ENCODE data around the gene OOSP4B.
"Not testable (repeated sequence)": the region's sequence is repeated elsewhere in the genome, so short reads cannot be mapped to it uniquely, and the experiment has no call there.

DNA sequence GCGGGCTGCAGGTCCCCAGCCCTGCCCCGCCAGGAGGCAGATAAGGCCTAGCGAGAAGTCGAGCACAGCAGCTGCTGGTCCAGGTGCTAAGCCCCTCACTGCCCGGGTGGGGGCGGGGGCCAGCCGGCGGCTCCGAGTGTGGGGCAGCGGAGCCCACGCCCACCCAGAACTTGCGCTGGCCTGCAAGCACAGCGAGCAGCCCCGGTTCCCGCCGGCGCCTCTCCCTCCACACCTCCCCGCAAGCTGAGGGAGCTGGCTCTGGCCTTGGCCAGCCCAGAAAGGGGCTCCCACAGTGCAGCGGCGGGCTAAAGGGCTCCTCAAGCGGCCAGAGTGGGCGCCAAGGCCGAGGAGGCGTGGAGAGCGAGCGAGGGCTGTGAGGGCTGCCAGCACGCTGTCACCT lies 3.4 kb downstream of the OOSP4B start:
- not testable (repeated sequence) for TF ChIP-seq NRF1 (IDR thresholded peaks at IDR 0.05; ENCODE audit: low read depth, low read length); TCF12 (IDR thresholded peaks at IDR 0.05; ENCODE audit: low read depth, low read length); MAX (IDR thresholded peaks at IDR 0.05); RBBP5 (IDR thresholded peaks at IDR 0.05; ENCODE audit: borderline replicate concordance, low read depth, low read length); SRF (IDR thresholded peaks at IDR 0.05; ENCODE audit: low read depth, low read length); SIN3A (conservative IDR thresholded peaks at IDR 0.05 in 1 of 2, IDR thresholded peaks at IDR 0.05 in 1 of 2; ENCODE audit: low read depth in 1 of 2, low read length in 2 of 2); RAD21 (IDR thresholded peaks at IDR 0.05 in 1 of 2, conservative IDR thresholded peaks at IDR 0.05 in 1 of 2; ENCODE audit: low read depth in 2 of 2, low read length in 2 of 2); JUND (IDR thresholded peaks at IDR 0.05; ENCODE audit: low read length); POLR2A (IDR thresholded peaks at IDR 0.05; ENCODE audit: control extremely low read depth in 1 of 2, low read depth in 2 of 2, low read length in 2 of 2)
- TF ChIP-seq, protein P1, sequence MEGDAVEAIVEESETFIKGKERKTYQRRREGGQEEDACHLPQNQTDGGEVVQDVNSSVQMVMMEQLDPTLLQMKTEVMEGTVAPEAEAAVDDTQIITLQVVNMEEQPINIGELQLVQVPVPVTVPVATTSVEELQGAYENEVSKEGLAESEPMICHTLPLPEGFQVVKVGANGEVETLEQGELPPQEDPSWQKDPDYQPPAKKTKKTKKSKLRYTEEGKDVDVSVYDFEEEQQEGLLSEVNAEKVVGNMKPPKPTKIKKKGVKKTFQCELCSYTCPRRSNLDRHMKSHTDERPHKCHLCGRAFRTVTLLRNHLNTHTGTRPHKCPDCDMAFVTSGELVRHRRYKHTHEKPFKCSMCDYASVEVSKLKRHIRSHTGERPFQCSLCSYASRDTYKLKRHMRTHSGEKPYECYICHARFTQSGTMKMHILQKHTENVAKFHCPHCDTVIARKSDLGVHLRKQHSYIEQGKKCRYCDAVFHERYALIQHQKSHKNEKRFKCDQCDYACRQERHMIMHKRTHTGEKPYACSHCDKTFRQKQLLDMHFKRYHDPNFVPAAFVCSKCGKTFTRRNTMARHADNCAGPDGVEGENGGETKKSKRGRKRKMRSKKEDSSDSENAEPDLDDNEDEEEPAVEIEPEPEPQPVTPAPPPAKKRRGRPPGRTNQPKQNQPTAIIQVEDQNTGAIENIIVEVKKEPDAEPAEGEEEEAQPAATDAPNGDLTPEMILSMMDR (IDR thresholded peaks at IDR 0.05; ENCODE audit: control extremely low read depth in 1 of 3, insufficient read depth in 1 of 3, low read depth in 1 of 3, low read length in 3 of 3): not testable (repeated sequence)

All from H1 (cell line).